Stimulated activated CD8-positive, alpha-beta memory T cell treated with anti-CD3 and anti-CD28 coated beads, Interleukin-7, amount 100 ng/mL, for 1 hour (primary cell): ENCODE measurements around the gene RBP2.
"Not testable (repeated sequence)": the region's sequence is repeated elsewhere in the genome, so short reads cannot be mapped to it uniquely, and the experiment has no call there.

Experiments used
- DNase-seq, 2 donors: peaks; one replicate each; pipeline ENCODE4 v3.0.0-alpha.2; 2020; ENCODE audit warnings: low read depth in 2 of 2

RBP2 gene

DNA sequence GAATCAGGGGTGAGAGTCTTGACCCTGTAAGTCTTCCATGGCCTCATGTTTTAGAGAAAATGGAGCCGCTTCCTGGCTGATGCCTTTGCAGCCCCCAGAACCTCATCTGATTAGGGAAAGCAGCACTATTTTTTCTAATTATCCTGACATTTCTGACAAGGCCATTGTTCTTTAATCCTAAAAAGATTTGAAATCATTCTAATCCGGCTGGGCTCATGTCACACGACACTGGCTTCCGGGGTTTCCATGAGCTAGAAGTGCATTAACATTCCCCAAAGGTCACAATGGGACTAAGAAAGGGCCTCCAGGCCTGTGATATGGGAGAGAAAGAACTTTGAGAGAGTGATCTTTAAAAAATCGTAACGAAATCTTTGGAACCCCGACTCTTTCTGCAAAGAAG, 33.1 kb downstream of the RBP2 start:
- no peak for DNase-seq

DNA sequence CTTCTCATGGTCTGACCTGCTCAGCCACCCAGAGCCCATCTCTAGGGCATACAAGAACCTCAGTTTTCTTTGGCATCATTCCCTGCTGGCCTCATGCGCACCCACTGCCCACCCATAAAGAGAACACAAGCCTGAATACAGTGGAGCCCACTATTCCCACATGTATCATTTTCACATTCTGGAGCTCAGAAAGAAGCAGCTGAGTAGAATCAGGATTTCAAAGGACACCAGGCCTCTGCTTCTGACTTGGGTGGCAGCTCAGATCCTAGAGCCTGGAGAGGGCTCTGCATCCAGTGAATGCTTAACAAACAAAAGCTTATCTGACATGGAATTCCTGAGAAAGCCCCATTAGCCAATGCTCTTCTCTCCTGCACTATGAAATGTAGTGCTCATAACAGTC, 34.7 kb downstream of the RBP2 start:
- DNase-seq = no peak

DNA sequence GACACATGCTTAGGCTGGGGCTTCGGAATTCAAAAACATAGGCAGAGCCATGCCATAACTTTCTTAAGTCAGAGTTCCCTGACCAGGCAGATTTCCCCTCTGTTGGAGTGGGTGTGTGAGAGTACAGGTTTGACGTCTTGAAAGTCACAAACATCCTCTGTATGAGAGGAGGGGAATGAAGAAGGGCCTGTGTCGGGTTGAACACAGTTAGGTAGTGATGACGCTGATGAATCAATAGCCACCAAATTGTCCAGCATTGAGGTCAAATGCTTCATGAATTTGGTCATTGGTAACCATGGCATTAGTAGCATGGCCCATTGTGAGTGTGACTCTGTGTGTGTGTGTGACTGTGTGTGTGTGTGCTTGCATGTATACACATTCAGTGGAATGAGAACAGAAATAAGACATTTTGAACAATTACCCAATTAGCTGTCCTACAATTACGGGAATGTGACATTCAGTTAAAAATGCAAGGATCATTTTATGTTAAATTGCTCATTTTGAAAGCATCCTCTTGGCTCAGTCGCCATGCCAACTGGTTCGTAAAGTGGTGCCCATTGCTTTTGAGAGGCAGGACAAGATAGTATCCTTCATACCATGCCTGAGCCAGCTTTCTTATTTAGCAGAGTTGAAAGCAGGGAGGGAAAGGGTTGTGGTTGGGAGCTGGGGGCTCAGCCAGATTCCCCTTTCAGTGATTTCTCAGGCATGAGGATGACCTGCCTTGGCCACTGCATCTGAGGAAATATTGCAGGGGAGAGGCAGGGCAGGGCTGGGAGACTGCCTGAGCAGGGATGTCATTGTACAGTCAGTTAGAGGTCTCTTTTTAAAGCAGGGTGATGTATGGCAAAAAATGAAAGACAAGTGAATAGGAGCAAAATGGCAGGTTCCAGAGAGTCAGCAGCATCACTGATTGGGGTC, 35.4 kb downstream of the RBP2 start:
- no peak for DNase-seq

DNA sequence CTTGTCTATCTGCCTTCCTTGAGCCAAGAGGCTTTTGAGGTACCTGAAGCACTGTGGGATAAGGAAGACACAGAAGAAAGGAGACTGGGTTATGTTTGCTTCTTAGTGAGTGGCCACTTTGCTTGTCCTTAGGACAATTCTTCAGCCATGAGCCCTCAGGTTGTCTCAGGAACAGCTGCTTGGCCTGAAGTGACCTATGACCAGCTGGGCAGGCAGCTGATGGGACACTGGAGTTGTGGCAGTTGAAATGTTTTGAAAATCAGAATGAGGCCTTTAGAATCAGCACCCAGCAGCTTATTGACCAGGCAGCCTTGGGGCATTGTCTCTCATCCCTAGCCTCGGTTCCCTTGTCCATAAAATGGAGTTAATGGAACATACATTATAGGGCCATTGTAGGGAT, 37.0 kb downstream of the RBP2 start:
- no peak for DNase-seq

DNA sequence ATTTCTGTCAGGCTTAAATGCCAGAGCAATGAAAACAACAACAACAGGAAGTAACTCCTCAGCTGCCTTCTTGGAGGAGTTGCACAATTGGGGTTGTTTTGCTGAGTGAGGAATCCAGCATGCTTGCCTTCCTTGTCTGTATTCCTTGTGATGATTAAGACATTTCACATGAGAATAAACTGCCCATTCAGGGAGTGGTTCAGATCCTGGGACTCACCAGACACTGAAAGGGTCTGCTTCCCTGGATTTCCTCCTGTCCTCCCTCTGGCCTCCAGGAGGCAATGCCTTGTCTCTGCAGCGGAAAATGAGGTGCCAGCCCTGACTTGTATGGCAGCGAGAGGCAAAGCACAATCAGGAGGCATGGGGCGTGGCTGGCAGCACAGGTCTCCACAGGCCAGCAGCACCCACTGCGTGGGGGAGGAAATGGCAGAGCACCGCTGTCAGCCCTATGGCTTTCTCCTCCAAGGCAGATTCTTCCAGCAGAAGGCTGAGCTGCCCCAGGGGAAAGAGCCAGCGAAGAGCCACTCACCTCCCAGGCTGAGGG, 41.5 kb downstream of the RBP2 start:
- no peak for DNase-seq

DNA sequence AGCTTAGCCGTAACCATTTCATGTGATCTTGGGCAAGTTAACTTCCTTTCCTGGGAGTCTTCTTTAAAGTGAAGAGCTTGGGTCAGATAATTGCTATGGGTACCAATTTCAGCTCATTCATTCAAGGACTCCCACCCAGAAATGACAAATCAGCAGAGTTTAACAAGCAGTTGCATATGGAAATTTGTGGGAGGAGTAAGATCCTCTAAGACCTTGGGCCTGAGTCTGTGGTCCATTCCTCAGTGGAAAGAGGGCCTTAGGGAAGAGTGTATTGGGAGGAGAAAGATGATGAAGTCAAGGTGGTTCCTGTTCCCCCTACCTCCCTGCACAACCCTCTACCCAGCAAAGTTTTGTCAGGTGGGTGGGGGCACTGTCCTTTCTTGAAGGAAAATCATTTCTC, 42.1 kb downstream of the RBP2 start:
- DNase-seq = no peak

DNA sequence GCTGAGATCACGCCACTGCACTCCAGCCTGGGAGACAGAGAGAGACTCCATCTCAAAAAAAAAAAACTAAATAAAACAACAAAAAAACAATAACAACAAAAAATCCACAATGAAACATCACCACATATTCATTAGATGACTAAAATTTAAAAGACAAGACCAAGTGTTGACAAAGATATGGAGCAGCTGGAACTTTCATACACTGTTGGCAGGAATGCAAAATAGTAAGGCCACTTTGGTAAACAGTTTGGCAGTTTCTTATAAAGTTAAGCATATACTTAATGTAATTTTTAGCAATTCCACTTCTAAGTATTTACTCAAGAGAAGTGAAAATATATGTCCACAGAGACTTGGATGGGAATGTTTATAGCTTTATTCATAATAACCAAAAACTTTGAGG, 43.2 kb downstream of the RBP2 start:
- DNase-seq = no peak

DNA sequence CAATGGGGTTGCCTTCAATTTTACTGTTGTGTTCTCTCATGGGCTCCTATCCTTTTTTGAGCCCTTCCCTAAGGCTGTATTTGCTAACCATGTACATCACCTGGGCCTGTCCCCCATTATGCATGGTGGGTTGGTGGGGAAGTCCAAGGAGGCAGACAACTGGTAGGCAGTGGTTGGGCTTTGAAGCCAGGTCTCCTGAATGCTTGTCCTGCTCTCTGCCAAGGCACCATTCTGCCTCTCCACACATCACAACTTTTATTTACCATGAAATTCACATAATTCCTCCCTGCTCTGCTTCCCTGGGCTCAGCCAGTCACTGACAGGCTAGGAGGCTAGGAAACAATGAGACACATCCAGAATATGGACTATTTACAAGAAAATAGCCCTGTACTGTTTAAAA, 45.8 kb downstream of the RBP2 start:
- no peak for DNase-seq

DNA sequence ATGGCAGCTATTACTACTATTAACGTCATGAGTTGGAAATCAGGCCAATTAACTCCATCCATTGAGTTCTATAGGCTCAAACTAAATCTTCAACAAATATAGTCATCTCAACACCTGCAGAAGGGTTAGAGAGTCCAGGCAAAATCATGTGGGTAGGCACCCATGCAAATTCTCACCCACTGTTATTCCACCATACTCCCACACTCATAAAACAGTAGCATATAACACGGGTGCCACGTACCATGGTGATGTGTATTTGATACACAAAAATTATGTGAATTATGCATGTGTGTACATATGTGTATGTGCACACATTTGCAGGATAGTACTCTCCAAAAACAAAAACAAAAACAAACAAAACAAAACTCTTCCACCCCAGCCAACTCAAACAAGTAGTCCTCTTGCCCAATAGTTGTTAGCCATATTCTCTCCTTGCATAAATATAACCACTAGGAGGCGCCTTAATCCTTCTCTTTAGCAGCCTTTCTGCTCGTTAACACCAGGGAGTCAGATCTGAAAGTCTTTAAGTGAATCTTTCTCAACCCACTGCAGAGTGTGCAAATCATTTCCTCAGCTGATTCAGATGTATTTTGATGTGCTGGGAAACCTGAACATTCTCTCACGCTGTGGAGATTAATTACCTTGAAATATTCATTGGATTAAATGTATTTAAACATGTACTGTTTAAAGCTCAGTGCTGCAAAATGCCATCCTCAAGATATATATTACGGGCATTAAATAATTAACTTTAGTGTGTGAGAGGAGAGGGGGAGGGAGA, 48.8 kb downstream of the RBP2 start:
- no peak for DNase-seq

DNA sequence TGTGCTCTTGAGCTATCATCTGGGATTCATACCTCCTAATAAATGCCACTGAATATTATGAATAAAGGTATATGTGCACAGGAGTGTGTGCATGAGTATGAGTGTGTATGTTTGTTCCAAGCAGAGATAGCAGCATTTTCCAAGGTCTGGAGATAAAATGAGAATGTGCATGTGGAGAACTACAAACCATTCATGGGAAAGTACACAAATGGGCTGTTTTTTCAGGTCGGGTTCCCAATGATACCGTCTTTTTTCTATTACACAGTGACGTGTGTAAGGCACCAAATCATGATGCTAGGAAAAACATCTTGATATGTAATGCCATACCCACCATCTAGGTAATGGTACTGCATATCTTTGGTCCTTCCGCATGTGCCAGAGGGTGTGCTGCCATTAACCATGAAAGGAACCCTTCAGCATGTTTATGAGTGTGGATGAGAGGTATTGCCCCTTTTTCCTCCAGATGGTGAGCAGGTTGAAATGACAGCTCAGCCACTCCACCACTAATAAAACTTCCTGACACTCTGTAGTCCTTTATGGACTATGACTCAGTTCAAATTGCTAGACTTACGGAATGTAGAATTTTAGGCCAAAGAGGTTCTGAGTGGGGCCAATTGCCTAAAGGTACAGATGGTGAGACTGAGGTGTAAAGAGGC, 50.4 kb downstream of the RBP2 start:
- DNase-seq = no peak

DNA sequence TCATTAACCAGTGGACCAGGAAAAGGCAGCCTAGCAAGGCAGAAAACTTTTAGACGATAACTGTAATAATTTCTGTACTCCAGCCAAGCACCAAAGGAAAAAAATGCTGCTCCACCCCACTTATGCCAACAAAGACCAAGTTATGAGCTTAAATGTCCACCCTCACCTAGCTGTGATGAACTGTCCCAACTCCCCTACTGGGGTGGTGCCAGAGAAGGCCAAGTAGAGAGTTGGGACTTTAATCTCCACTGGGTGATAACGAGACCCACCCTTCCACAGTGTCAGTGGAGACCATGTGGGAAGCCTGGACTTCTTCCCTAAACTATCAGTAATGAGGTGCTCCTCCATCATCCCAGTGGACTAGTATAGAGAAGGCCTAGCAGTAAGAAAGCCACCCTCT, 53.1 kb downstream of the RBP2 start:
- DNase-seq = no peak

DNA sequence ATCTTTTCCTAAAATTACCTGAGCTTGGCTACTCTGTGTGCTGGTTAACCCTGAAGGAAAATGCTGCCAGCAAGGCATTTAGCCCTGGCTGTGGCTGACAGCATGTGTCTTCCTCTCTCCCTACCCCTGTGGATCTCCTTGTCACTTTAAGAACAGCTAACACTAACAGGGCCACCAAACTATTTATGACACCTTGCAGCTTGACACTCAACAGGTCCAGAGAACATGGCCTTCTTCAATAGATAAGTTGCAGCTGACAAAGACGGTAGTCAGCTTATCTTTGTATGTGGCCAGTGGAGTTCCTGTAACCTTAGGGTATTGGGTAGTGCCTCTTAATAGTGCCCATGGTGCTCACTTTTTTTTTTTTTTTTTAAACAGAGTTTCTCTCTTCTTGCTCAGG, 54.9 kb downstream of the RBP2 start:
- DNase-seq = no peak

DNA sequence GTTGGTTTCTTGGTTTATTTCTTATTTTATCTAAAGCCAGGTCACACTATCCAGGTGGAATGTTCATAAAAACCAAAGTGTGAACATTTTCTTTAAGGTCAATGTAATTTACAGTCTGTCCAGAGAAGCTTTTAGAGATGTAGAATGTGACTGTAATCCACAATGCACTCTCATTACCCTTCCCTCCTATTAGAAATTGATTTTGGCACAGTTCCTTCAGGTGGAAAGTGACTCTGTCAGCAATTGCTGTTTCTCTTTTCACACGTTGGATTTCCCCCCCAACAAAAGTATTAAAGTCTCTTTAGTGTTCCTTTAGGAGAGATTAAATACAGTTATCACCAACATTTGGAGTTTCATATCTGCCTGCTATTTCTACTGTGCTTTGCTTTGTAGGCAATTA, 55.3 kb downstream of the RBP2 start:
- DNase-seq = no peak

DNA sequence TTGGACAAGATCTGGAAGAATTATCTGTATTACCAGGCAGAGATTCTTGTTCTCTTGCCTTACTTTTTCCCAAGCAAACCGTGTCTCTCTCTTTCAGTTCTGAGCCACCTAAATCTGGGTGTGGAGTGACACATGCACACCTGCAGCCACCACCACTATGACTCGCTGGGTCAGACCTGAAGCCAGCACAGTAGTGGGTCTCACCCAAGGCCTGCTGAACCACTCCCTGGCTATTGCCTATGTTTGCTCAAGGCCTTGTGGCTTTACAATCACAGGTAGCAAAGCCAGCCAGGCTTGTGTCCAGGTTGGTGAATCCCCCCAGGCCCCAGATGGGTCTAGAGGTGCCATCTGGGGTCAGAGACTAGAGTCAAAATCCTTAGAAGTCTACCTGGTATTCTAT, 58.2 kb downstream of the RBP2 start:
- DNase-seq = no peak

DNA sequence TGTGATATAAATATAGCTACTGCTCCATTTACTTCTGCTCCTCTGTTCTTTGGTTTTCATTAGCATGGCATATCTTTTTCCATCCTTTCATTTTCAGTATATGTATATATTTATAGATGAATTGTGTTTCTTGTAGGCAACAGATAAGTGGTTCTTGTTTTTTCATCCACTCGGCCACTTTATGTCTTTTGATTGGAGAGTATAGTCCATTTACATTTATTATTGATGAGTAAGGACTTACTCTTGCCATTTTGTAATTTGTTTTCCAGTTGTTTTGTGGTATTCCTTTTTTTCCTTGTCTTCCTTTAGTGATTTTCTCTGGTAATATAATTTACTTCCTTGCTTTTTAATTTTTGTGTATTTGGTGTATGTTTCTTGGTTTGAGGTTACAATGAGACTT, 60.0 kb downstream of the RBP2 start:
- no peak for DNase-seq

DNA sequence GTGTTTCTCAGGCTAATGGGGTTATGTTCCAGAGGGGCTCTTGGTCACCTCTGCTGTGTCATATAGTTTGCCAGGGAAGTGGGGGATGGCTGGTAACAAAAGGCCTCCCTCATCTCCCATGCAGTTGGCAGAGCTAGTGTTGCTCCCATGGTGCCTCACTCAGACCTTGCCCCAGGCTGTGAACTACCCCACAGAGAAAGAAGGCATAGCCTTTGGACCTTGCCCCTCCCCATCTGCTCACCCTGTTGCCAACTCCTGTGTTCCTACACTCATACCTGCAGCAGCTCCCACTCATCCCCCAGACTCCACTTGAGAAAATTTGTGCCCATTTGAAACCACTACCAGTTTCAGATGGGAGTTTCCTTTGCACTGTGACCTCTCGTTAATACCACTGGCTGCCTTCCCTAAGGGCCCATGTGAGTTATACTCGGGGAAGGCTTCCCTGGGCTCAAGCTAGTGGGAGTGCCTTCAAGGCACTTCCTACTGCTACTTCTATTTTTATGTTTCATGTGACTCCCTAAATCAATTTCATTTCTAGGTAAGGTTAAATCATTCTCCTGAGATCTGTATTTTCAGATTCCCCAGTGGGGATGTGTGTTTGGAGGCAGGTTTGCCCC, 61.6 kb downstream of the RBP2 start:
- DNase-seq = no peak

DNA sequence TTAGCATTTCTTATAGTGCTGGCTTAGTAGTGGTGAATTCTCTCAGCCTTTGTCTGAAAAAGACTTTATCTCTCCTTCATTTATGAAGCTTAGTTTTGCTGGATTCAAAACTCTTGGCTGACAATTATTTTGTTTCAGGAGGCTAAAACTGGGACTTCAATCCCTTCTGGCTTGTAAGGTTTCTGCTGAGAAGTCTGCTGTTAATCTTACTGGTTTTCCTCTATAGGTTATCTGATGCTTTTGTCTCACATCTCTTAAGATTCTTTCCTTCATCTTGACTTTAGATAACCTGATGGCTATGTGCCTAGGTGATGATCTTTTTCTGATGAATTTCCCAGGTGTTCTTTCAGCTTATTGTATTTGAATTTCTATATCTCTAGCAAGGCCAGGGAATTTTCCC, 63.4 kb downstream of the RBP2 start:
- not testable (repeated sequence) for DNase-seq
